Measurements from ENCODE around the gene RAG1.

RAG1 gene

DNA sequence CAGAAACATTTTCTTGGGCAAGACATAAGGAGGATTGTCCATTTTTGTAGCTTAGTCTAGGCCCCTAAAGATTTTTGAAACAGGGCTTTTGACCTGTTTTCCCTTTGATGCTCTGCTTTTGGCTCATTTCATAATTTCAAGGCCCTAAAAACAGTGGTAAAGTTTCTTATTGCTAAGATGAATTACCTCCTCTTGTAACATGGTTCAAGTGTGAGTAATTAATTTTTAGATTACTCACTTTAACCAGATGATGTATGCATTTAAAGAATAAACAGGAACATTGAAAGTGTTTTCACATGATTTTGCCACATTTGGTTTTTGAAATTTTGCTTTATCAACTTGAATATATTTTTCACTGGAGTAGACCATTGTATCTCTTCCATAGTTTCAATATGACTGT, 29.1 kb downstream of the RAG1 start:
- Histone ChIP-seq H3K36me3 (no peaks in the 10 kb centered on the region), H3K27me3 (no peaks in the 10 kb centered on the region), H3K4me3 (ENCODE audit: low read depth, low read length) (no peak overlapping the region), H3K9me3 (no peaks in the 10 kb centered on the region), H3K4me1 (no peaks in the 10 kb centered on the region; the same call in 1 of the 2 replicates)
- DNase-seq = no peak
- TF ChIP-seq, protein P1, sequence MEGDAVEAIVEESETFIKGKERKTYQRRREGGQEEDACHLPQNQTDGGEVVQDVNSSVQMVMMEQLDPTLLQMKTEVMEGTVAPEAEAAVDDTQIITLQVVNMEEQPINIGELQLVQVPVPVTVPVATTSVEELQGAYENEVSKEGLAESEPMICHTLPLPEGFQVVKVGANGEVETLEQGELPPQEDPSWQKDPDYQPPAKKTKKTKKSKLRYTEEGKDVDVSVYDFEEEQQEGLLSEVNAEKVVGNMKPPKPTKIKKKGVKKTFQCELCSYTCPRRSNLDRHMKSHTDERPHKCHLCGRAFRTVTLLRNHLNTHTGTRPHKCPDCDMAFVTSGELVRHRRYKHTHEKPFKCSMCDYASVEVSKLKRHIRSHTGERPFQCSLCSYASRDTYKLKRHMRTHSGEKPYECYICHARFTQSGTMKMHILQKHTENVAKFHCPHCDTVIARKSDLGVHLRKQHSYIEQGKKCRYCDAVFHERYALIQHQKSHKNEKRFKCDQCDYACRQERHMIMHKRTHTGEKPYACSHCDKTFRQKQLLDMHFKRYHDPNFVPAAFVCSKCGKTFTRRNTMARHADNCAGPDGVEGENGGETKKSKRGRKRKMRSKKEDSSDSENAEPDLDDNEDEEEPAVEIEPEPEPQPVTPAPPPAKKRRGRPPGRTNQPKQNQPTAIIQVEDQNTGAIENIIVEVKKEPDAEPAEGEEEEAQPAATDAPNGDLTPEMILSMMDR (IDR thresholded peaks at IDR 0.05; ENCODE audit: low read depth, low read length) = no peak

DNA sequence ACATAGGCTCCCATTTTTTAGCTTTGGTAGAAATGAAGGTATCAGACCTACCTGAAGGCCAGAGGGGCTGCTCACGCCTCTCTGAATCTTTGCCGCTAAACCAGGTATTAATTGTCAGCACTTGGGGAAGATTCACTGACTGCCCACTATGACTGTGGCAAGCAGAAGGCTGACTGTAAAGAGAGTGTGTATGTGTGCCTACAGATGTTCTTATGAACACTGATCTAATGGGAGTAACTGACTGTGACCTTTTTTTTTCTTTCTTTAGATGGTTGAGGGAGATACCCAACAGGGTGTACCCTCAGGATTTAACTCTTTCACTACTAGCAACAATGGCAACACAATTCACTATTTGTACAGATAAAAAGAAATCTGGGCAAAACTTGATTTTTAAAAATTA, 30.2 kb downstream of the RAG1 start, which contains the start of gene RAG2:
RAG2 (minus strand) TSS at position 186 of the 400 bp plus-strand sequence. CDS start 4,068 bp downstream, outside the sequence.
- TF ChIP-seq, protein P1 (IDR thresholded peaks at IDR 0.05; ENCODE audit: low read depth, low read length) = no peak
- H3K9me3 ChIP-seq = no peaks in the 10 kb centered on the region
- H3K4me1 ChIP-seq = no peaks in the 10 kb centered on the region; the same call in 1 of the 2 replicates
- no peaks in the 10 kb centered on the region for H3K27me3 ChIP-seq
- H3K36me3 ChIP-seq = no peaks in the 10 kb centered on the region
- no peak for DNase-seq
- no peak within 1 kb of the TSS for H3K4me3 ChIP-seq (ENCODE audit: low read depth, low read length)

DNA sequence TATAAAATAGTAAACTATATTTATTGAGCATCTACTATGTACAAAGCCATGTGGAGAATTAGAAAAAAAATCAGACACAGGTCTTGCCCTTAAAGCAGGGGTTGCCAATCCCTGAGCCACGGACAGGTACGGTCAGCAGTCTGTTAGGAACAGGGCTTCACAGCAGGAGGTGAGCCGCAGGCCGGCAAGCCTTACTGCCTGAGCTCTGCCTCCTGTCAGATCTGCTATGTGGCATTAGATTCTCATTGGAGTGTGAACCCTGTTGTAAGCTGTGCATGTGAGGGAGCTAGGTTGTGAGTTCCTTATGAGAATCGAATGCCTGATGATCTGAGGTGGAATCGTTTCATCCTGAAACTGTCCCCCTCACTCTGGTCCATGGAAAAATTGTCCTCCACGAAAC, 32.4 kb downstream of the RAG1 start:
- H3K4me3 ChIP-seq (ENCODE audit: low read depth, low read length) = no peak overlapping the region
- DNase-seq = no peak
- H3K27me3 ChIP-seq = no peaks in the 10 kb centered on the region
- H3K9me3 ChIP-seq = no peaks in the 10 kb centered on the region
- no peaks in the 10 kb centered on the region for H3K4me1 ChIP-seq
- H3K36me3 ChIP-seq = no peaks in the 10 kb centered on the region
- TF ChIP-seq, protein P1 (IDR thresholded peaks at IDR 0.05; ENCODE audit: low read depth, low read length) = no peak

DNA sequence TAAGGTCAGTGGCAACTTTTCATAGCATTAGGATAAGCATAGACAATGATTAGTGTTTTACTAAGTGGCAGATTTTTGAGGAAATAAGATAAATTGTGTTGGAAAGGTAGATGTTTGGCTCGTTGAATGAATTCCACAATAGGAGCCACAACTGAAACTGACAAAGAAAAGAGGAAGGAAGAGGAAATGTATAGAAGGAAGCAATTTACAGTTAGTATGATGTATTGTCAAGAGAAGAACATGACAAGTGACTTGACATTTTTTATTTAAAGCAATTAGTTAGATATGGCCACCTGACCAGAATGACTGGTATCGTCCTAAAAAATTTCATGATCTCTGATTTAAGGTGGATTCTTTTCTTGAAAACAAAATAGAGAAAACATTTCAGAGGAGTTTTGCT, 33.3 kb downstream of the RAG1 start:
- Histone ChIP-seq H3K4me3 (ENCODE audit: low read depth, low read length) (no peak overlapping the region), H3K27me3 (no peaks in the 10 kb centered on the region), H3K36me3 (no peaks in the 10 kb centered on the region), H3K9me3 (no peaks in the 10 kb centered on the region), H3K4me1 (no peaks in the 10 kb centered on the region)
- TF ChIP-seq, protein P1 (IDR thresholded peaks at IDR 0.05; ENCODE audit: low read depth, low read length) = no peak
- DNase-seq = no peak

DNA sequence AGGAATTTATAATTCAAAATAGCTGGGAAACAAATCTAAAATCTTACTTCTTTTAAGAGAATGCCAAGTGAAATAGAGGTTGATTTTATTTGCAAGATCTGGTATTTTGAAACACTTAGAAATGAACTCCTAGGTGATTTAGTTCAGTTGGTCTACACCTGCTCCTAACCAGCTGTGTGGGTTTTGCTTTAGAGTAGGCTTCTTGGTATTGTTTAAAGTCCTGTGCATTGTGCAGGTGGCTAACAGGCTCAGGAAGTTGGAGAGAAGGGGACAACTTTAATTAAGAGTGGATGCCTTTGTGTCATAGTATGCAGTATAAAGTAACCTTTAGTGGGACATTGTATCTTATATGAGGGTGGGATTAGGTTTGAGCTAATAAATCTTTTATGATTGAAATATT, 34.3 kb downstream of the RAG1 start:
- no peak for DNase-seq
- H3K27me3 ChIP-seq = no peaks in the 10 kb centered on the region
- TF ChIP-seq, protein P1 (IDR thresholded peaks at IDR 0.05; ENCODE audit: low read depth, low read length) = no peak
- no peaks in the 10 kb centered on the region for H3K36me3 ChIP-seq
- no peaks in the 10 kb centered on the region for H3K9me3 ChIP-seq
- H3K4me3 ChIP-seq (ENCODE audit: low read depth, low read length) = no peak overlapping the region
- no peaks in the 10 kb centered on the region for H3K4me1 ChIP-seq

DNA sequence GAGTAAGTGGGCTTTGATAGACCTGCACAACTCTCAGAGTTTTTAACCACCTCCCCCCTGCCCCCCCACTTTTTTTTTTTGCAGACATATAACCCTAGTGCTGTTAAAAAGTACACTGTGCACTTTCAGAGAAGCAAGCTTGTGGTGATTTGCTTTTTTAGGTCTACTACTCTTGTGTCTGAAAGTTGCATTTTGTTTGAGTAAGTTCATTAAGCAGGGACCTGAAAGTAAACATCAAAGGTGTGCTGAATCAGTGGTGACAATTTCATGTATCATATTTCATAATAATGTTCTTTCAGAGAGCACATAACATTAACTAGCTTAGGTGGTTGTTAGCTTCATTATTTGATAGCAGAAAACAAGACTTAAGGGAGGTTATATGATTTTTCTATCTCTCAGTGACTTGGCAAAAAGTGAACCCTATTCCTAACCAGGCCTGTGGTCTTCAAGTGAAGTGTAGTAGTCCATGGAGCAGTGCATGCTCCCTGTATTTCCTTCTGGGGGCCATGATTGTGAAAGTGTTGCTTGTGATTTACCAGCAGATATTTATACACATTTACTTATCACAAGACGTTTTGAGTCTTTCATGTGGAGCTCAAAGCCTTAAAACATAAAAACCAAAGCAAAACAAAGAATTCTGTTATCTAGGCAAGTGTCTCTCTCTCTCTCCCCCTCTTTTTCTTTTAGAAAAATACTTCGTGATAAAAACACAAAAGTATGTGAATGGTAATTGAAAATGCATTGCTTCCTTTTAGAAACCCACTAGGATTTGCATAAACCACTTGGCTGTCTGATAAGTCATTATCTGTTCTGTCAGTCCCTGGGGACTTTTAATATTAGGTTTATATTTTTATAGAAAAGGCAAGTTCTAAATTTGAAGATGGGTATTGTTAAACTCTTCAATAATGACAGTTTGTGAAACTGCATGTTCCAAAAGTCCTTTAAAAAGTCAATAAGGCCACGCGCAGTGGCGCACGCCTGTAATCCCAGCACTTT, 37.7 kb downstream of the RAG1 start:
- no peak for DNase-seq

More for the DNA sequence above, 37.7 kb downstream of the RAG1 start:
- Histone ChIP-seq H3K27me3 (no peaks in the 10 kb centered on the region), H3K4me3 (ENCODE audit: low read depth, low read length) (no peak overlapping the region), H3K9me3 (no peaks in the 10 kb centered on the region), H3K36me3 (no peaks in the 10 kb centered on the region), H3K4me1 (no peaks in the 10 kb centered on the region)
- TF ChIP-seq, protein P1 (IDR thresholded peaks at IDR 0.05; ENCODE audit: low read depth, low read length) = no peak

Measured in BE2C (cell line).